Mesendoderm (in vitro differentiated cells): ENCODE results near the gene OXER1.

Source experiments
- DNase-seq: peaks from one replicate; pipeline ENCODE4 v3.0.0; 2013
- H2AK5ac ChIP-seq: 2 replicates; pipeline ENCODE4 v1.6.1; 2013; ENCODE audit warnings: low read length, inconsistent platforms
- H2BK120ac ChIP-seq: 2 replicates; pipeline ENCODE4 v1.6.1; 2013; ENCODE audit warnings: low read depth, mild to moderate bottlenecking, low read length, moderate library complexity, mixed read lengths
- H2BK15ac ChIP-seq: replicated peaks from 2 replicates; pipeline ENCODE4 v1.6.1; 2013; ENCODE audit warnings: low read depth, mild to moderate bottlenecking, moderate library complexity
- H2BK5ac ChIP-seq: 2 replicates; pipeline ENCODE4 v1.6.1; 2013; ENCODE audit warnings: low read length, inconsistent platforms
- H3K18ac ChIP-seq: 2 replicates; pipeline ENCODE4 v1.6.1; 2013; ENCODE audit warnings: mild to moderate bottlenecking, low read length, mixed read lengths
- H3K23ac ChIP-seq: one replicate; pipeline ENCODE4 v1.6.1; 2013; ENCODE audit warnings: low read length
- H3K27ac ChIP-seq: 2 replicates; pipeline ENCODE4 v1.5.1; 2013; ENCODE audit warnings: low read depth, mild to moderate bottlenecking, inconsistent platforms, low read length, moderate library complexity
- H3K27me3 ChIP-seq: 2 replicates; pipeline ENCODE4 v1.6.1; 2013; ENCODE audit warnings: low read length, control low read depth, mild to moderate bottlenecking, inconsistent platforms; ENCODE audit not compliant: insufficient read depth, poor library complexity
- H3K36me3 ChIP-seq: 2 replicates; pipeline ENCODE4 v1.6.1; 2013; ENCODE audit warnings: low read length, inconsistent platforms; ENCODE audit not compliant: control insufficient read depth, insufficient read depth
- H3K4ac ChIP-seq: one replicate; pipeline ENCODE4 v1.6.1; 2013; ENCODE audit warnings: low read depth, mild to moderate bottlenecking, low read length, moderate library complexity
- H3K4me1 ChIP-seq: 2 replicates; pipeline ENCODE4 v1.6.1; 2013; ENCODE audit warnings: low read depth, low read length, inconsistent platforms; ENCODE audit not compliant: control insufficient read depth
- H3K4me2 ChIP-seq: 2 replicates; pipeline ENCODE4 v1.6.1; 2013; ENCODE audit warnings: low read length
- H3K4me3 ChIP-seq: 2 replicates; pipeline ENCODE4 v1.5.1; 2013; ENCODE audit warnings: mild to moderate bottlenecking, low read length
- H3K56ac ChIP-seq: one replicate; pipeline ENCODE4 v1.6.1; 2013; ENCODE audit warnings: low read length
- H3K79me1 ChIP-seq: 2 replicates; pipeline ENCODE4 v1.6.1; 2013; ENCODE audit warnings: low read length, inconsistent platforms
- H3K79me2 ChIP-seq: 2 replicates; pipeline ENCODE4 v1.6.1; 2013; ENCODE audit warnings: mild to moderate bottlenecking, low read length; ENCODE audit not compliant: control insufficient read depth, insufficient read depth
- H3K9ac ChIP-seq: 2 replicates; pipeline ENCODE4 v1.6.1; 2013; ENCODE audit warnings: low read length, inconsistent platforms
- H4K5ac ChIP-seq: one replicate; pipeline ENCODE4 v1.6.1; 2013; ENCODE audit warnings: low read length
- H4K8ac ChIP-seq: one replicate; pipeline ENCODE4 v1.6.1; 2013; ENCODE audit warnings: low read depth, mild to moderate bottlenecking, control low read depth, low read length, moderate library complexity
- WGBS: extraction: QIAGEN DNeasy Blood & Tissue Kit; methylation state at CpG from one replicate; pipeline ENCODE4 v1.1.7; 2013; ENCODE audit warnings: low lambda C conversion rate, missing lambda C conversion rate; ENCODE audit not compliant: insufficient coverage; ENCODE audit errors: extremely low coverage; 5-methylcytosine and 5-hydroxymethylcytosine counted together

OXER1 gene

DNA sequence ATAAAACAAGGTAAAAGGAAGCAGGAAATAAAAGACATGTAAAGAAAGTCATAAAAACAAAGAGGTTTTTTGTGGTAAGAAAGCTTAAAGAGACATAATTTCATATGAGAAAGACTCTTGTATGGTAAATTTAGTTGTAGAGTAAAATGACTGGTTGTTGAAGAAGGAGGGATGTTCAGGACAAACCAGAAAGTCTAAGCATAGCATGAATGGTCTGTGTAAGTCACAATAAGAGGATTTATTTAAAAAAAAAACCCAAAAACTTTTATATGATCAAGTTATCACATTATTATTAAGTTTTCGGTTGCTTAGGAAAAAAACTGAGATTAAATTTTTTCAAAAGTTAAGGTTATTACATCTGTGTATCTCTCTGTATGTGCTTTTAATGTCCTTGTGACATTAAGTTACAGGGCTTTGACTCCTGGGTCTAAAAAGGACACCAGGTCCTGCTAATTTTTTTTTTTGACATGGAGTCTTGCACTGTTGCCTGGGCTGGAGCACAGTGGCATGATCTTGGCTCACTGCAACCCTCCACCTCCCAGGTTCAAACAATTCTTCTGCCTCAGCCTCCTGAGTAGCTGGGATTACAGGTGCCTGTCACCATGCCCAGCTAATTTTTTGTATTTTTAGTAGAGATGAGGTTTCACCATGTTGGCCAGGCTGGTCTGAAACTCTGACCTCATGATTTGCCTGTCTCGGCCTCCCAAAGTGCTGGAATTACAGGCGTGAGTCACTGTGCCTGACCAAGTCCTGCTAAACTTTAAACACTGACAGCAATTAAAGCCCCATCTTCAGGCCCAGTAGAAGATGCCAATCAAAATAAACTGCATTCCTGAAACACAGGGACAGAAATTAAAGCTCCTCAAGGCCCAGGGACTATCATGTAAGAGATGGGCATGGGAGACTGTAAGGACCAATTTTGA lies 14.2 kb upstream of the OXER1 start:
- H2BK5ac ChIP-seq: no peak overlapping the region
- no peak overlapping the region for H3K56ac ChIP-seq
- H4K5ac ChIP-seq: no peak overlapping the region
- no peak overlapping the region for H3K18ac ChIP-seq
- no peak overlapping the region for H4K8ac ChIP-seq
- no peak overlapping the region for H3K4ac ChIP-seq
- H2BK120ac ChIP-seq: no peak overlapping the region
- peak; percentile 61 for DNase-seq
- H2AK5ac ChIP-seq: no peak overlapping the region
- H3K36me3 ChIP-seq: no peaks in the 10 kb centered on the region
- no peak overlapping the region for H3K27ac ChIP-seq
- H3K4me3 ChIP-seq: no peak overlapping the region
- no peaks in the 10 kb centered on the region for H3K79me1 ChIP-seq
- peaks cover 6% of the 10 kb centered on the region for H3K4me1 ChIP-seq
- no peaks in the 10 kb centered on the region for H3K27me3 ChIP-seq
- WGBS: no CpG with 5 or more reads among the region's 3 CpGs
- H3K9ac ChIP-seq: no peak overlapping the region
- no peak overlapping the region for H3K4me2 ChIP-seq
- H3K79me2 ChIP-seq: no peaks in the 10 kb centered on the region
- H2BK15ac ChIP-seq: no peak overlapping the region
- no peak overlapping the region for H3K23ac ChIP-seq

GRCh38 chr2:42775810-42776209 lies 11.9 kb upstream of the OXER1 start:
- no peak overlapping the region for H4K5ac ChIP-seq
- no peaks in the 10 kb centered on the region for H3K79me1 ChIP-seq
- WGBS: 100% methylated on average over 1 of the region's 3 CpGs
- no peak overlapping the region for H3K4me2 ChIP-seq
- no peaks in the 10 kb centered on the region for H3K79me2 ChIP-seq
- no peak overlapping the region for H3K23ac ChIP-seq
- H4K8ac ChIP-seq: no peak overlapping the region
- no peak overlapping the region for H3K4ac ChIP-seq
- H3K27ac ChIP-seq: no peak overlapping the region
- no peaks in the 10 kb centered on the region for H3K27me3 ChIP-seq
- H2BK5ac ChIP-seq: no peak overlapping the region
- H2BK120ac ChIP-seq: no peak overlapping the region
- H2BK15ac ChIP-seq: no peak overlapping the region
- no peak overlapping the region for H3K56ac ChIP-seq
- no peak overlapping the region for H3K9ac ChIP-seq
- no peak overlapping the region for H3K4me3 ChIP-seq
- H3K4me1 ChIP-seq: peaks cover 3% of the 10 kb centered on the region
- no peaks in the 10 kb centered on the region for H3K36me3 ChIP-seq
- DNase-seq: no peak
- H3K18ac ChIP-seq: no peak overlapping the region
- H2AK5ac ChIP-seq: no peak overlapping the region

- H2BK5ac ChIP-seq: no peak overlapping the region
- no peaks in the 10 kb centered on the region for H3K27me3 ChIP-seq
- H2AK5ac ChIP-seq: no peak overlapping the region
- no peaks in the 10 kb centered on the region for H3K79me1 ChIP-seq
- H3K79me2 ChIP-seq: no peaks in the 10 kb centered on the region
- no peak overlapping the region for H3K23ac ChIP-seq
- H2BK15ac ChIP-seq: no peak overlapping the region
- H3K9ac ChIP-seq: no peak overlapping the region
- H4K8ac ChIP-seq: no peak overlapping the region
- no peaks in the 10 kb centered on the region for H3K36me3 ChIP-seq
- no peak overlapping the region for H3K4ac ChIP-seq
- no peak overlapping the region for H3K4me2 ChIP-seq
- no peak overlapping the region for H4K5ac ChIP-seq
- DNase-seq: no peak
- H3K18ac ChIP-seq: no peak overlapping the region
- H3K4me1 ChIP-seq: peaks cover 3% of the 10 kb centered on the region
- no peak overlapping the region for H3K27ac ChIP-seq
- no CpG with 5 or more reads among the region's 2 CpGs for WGBS
- no peak overlapping the region for H2BK120ac ChIP-seq
- no peak overlapping the region for H3K4me3 ChIP-seq
- no peak overlapping the region for H3K56ac ChIP-seq
Measured at GRCh38 chr2:42775186-42775585, 11.3 kb upstream of the OXER1 start.

DNA sequence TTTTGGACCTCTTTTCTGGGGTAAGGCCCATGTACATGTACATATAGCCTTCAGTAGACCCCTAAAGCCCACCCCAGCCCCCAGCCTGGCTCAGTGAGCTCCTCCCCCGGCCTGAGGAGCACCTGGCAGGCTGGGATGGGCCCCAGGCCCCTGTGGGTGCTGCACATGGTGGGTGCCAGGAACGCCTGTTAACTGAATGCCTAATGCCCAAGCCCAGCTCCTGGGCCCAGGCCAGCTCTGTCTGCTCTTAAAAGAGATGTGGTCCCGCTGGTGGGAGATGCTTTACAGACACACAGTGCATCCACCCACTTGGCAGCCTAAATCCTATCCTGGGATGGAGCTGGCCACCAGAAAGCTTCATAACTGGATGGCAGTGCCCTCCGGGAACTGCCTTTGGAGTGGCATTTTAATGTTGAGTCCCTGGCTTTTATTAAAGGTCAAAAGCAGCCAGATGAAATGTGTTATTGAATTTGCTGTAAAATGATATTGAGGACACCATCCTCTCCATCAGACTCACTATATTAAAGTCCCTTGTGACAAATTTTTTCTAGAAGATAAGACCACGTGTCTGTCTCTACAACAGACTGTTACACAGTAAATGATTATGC lies 7.7 kb upstream of the OXER1 start:
- no peak overlapping the region for H3K4me2 ChIP-seq
- no peak overlapping the region for H3K27ac ChIP-seq
- no peak overlapping the region for H2BK15ac ChIP-seq
- H2AK5ac ChIP-seq: no peak overlapping the region
- no peak overlapping the region for H3K9ac ChIP-seq
- WGBS: no CpG with 5 or more reads among the region's 5 CpGs
- H3K79me2 ChIP-seq: no peaks in the 10 kb centered on the region
- H3K4me3 ChIP-seq: no peak overlapping the region
- H4K8ac ChIP-seq: no peak overlapping the region
- no peak overlapping the region for H4K5ac ChIP-seq
- no peak overlapping the region for H2BK120ac ChIP-seq
- no peaks in the 10 kb centered on the region for H3K36me3 ChIP-seq
- peaks cover 3% of the 10 kb centered on the region for H3K4me1 ChIP-seq
- no peak overlapping the region for H3K23ac ChIP-seq
- no peak overlapping the region for H2BK5ac ChIP-seq
- no peak overlapping the region for H3K4ac ChIP-seq
- H3K79me1 ChIP-seq: no peaks in the 10 kb centered on the region
- H3K18ac ChIP-seq: no peak overlapping the region
- H3K56ac ChIP-seq: no peak overlapping the region
- H3K27me3 ChIP-seq: no peaks in the 10 kb centered on the region
- no peak for DNase-seq

DNA sequence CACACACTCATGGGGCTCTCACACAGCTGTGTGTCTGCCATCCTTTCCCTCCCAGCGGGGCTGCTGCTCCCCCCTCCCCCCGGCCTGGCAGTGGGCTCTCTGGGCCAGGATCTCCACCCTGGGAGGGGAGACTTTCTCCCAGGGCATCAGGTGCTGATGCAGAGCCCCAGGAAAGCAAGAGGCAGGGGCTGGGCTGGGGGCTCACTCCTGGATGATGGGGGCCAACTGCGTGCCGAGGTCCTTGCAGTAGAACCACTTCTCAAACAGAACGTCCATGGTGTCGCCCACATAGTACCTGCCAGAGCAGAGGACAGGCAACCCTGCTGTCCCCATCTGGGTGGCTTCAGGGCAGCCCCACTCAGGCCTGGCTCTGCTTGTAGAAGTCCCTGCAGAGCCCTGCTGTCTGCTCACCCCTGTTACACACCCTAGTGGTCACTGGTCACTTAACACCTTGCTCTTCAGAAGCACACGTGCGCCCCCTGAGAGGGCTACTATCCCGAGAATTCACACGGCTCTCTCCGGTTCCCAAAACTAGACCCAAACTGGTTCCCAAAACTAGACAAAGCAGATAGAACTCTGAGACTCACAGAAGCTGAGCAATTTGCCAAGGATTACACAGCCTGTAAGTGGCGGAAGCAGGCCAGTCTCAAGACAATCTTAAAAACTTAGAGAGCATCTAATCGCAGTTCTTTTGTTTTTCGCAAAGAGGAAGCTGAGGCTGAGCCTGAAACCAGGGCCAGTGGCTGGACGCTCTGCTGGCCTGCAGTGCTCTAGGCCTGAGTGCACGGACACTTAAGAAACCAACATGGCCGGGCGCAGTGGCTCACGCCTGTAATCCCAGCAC lies 6.6 kb upstream of the OXER1 start:
- Histone ChIP-seq H3K4me2 (no peak overlapping the region), H3K27me3 (no peaks in the 10 kb centered on the region), H3K4ac (no peak overlapping the region), H3K9ac (no peak overlapping the region), H4K5ac (no peak overlapping the region), H3K4me3 (no peak overlapping the region), H3K79me1 (no peaks in the 10 kb centered on the region), H2BK15ac (no peak overlapping the region), H3K18ac (no peak overlapping the region), H3K23ac (no peak overlapping the region), H2BK120ac (no peak overlapping the region), H2AK5ac (no peak overlapping the region), H3K56ac (no peak overlapping the region), H2BK5ac (no peak overlapping the region), H3K36me3 (no peaks in the 10 kb centered on the region), H4K8ac (no peak overlapping the region), H3K4me1 (peaks cover 3% of the 10 kb centered on the region), H3K79me2 (no peaks in the 10 kb centered on the region), H3K27ac (no peak overlapping the region)
- peak; percentile 92 for DNase-seq
- WGBS: no CpG with 5 or more reads among the region's 19 CpGs
